Stimulated activated CD4-positive, alpha-beta T cell treated with anti-CD3 and anti-CD28 coated beads, Interleukin-12 subunit alpha, Interleukin-12 subunit beta, amount 100 ng/mL, for 4 hours (primary cell): Measurements from ENCODE around the gene TNFRSF11A.

ENCODE experiments used
- DNase-seq: peaks from one replicate; pipeline ENCODE4 v3.0.0-alpha.2; 2020

The TNFRSF11A gene

DNA sequence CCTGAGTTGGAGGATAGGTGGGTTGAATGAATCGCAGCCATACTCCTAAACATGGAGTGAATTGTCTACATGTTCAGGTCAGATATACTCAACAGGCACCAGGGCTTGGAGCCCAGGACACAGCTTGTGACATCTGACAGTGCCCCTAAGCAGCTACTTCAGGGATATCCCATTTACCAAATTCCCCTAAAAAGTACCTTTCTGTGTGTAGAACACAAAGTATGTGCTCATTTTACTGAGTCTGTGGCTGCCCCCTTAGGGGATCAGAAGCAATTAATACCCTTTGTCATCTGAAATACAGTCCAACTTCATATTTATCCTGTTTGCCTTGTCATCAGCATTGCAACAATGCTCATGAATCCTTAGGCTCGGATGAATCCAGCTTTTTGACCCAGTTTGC, 20.8 kb downstream of the TNFRSF11A start:
- DNase-seq, result no peak

DNA sequence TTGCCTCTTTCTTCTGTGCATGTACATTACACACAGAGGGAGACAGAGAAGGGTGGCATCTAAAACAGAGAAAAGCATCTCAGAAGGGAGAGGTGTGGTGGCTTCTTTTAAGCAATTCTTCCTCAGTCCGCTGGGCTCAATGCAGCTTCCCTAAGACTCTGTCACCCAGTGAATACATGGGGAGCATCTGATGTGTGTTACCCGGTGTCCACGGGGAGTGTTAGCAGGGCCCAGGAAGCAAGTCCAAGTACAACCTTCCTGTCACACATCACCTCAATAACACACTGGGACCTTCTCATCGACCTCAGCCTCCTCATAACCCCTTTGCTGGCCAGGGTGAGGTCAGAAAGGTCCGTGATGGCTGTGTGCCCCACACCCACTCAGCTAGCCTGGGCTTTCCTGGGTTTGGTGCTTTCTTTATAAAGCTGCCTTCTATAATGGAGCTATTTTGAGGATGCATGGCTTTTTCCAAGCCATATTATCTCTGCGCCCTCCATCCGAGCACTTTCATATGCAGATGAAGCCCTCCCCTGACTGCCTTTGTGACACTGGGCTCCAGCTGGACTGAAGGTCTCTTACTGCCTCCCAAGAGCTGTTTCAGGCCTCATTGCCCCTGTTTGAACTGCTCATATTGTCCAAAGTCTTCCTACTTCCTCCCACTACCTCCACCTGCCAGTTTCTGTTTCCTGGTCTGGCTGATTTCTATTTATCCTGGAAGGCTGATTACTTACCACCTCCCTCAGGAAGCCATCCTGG, 21.4 kb downstream of the TNFRSF11A start:
- DNase-seq, result no peak

DNA sequence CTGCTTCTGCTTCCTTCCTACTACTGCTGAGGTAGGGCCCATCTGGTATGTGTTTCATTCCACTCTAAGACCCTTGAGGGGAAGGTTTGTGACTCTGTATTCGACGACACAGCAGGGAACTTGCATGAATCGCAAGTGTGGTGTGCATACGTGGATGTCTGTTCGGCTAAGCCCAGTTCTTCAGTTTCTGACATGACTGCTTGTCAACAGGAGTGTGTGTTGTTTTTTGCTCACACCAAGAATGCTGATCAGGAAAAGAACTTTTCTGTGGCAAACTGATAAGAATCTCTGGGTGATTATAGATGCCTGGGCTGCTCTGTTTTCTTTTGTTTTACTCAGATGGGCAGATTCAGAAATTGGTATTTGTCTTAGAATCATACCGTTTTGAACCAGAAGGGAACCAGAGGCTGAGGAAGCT, 22.0 kb downstream of the TNFRSF11A start:
- DNase-seq, result no peak

DNA sequence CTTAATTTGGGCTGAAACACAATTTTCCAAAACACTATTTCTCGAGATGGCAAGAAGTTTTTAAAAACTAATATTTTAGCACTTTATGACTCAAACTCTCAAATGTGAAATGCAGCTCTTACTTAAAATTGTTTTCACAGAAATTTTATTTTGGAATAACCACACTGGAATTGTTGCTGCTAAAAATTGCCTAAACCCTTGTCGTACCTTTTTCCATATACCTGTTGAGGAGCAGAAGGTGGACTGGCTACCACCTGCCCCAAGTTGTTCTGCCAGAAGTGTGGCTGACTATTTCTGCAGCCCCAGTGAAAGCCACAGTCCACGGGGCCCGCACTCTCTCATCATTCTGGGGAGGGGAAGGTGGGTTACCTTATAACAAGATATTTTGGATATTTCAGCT, 23.4 kb downstream of the TNFRSF11A start:
- no peak for DNase-seq

DNA sequence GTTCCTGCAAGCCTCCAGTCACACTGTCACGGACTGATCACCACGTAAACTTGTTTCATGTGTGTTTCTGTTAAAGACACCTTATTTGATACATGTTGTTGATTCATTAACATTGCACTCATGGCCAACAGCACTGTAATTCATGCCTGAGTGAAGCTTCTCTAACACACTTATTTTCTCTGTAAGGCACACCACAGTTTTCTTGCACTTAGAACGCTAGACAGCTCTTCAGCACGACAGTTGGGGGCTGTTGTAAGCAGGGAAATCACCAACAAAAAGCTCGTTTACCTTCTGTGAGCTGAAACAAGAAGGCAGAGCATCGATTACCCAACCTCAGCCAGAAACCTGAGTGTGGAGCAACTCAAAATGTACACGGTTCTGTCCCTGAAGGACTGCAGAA, 28.1 kb downstream of the TNFRSF11A start:
- no peak for DNase-seq

DNA sequence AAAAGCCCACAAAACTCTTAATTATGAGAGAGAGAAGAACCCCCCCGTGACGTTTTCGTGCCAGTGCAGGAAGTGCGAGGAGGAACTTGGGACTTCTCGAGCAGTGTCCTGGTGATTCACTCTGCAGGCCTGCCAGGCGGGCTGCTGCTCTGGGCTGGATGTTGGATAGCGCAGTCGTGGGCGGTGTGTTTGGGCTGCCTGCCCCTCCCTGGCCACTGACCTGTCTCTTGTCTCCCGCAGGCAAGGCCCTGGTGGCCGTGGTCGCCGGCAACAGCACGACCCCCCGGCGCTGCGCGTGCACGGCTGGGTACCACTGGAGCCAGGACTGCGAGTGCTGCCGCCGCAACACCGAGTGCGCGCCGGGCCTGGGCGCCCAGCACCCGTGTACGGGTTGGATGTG, 29.0 kb downstream of the TNFRSF11A start:
- DNase-seq, result no peak

DNA sequence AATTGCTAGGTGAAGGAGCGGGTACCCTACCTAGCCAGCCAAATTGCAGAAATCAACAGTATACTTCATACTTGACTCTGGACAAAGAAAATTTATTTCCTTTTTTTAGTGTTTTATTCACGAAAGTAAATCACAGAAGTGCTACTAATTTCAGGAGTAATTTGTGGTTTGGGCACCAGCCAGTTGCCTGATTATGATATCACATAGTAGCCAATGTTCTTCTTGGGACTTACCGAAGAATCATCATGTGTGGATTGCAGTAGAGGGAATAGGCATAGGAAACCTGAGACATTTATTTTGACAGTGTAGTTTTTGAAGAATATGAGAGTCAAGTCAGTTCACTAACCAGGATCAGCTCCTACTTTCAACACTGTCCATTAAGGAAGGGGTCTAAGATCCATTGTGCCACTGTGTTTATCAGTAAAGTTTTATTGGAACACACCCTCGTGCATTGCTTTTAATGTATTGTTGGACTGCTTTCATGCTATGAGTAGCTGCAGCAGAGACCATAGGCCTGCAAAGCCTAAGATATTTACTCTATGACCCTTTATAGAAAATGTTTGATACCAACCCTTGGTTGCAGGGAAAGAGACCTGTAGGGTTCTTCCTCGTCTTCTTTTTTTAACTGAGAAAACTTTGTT, 32.1 kb downstream of the TNFRSF11A start:
- no peak for DNase-seq

DNA sequence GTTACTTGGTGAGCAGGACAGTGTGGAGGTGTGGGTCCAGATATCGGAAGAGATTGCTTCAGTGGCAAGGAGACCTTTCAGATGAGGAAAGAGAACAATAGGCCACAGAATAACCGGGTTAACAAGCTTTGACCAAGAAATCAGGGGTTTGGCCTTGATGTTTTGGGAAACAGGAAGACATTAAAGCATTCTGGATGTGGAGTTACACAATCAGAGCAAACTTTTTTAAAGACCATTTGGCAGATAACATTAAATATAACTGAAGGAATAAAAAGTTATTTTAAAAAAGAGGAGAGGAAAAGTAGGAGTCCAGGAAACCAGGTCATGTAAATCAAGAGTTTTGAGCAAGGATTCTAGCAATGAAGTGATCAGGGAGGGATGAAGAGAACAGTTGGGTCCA, 35.7 kb downstream of the TNFRSF11A start:
- no peak for DNase-seq

DNA sequence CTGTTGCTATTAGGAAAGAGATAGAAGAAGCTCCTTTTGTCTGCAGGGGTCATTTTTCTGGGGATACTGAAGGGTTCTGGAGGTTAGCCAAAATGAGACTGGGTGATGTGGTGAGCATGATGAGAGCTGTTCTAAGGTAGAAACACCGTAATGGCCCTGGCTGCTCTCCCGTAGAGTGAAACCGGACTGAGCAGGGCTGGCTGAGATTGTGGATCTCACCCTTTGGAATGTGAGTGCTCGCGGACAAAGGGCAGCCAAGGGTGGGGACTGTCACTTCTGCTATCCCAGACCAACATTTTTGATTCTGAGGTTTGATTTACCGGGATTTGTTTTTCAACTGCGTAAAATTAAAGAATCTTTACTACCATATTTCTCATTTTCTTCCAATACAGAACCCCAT, 36.2 kb downstream of the TNFRSF11A start:
- no peak for DNase-seq

DNA sequence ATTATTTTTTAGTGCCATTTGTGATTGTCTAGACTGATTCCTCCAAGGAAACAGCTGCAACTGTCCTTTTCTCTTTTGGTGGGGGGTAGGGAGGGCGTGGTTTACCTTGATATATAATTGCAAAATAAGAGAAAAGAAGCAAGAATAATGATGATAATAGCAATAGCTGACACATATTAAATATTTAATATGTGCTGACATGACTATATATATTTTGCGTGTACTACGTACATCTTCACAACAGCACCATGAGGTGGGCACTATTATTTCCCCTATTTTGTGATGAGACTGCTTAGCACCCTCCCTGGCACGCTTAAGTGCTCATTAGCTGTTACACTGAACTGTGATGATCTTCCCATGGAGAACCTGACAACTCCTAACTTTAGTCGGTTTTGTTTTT, 39.4 kb downstream of the TNFRSF11A start:
- no peak for DNase-seq

DNA sequence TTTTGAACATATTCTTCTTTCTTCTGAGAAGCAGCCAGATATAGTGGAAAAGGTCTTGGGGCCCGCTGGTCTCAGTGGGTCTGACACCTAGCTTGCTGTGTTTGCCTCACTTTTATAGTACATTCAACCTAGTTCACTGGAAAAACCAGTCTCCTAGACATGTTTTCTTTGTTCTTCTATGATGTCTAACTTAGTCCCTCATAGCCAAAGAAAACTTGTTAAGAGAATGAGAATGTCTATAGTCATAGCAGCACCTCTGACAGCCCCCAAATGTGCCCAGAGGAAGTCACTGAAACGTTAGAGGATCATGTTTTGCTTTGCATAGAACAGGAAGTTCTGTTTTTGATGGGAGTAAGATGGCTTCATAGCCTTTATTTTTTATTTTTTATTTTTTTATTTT, 40.3 kb downstream of the TNFRSF11A start:
- no peak for DNase-seq

DNA sequence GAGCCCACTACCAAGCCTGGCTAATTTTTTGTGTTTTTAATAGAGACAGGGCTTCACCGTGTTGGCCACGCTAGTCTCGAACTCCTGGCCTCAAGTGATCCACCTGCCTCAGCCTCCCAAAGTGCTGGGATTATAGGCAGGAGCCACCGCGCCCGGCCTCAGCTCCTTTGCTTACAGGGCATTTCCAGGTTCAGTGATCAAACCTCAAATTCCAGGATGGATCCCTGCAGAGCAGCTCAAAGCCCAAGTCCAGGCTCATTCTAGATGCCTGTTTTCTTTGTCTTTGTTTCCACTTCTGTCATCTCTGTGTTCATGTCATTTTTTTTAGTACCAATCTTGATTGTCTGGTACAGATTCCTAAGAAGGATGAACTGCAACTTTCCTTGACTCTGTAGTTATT, 41.9 kb downstream of the TNFRSF11A start:
- DNase-seq, result no peak

DNA sequence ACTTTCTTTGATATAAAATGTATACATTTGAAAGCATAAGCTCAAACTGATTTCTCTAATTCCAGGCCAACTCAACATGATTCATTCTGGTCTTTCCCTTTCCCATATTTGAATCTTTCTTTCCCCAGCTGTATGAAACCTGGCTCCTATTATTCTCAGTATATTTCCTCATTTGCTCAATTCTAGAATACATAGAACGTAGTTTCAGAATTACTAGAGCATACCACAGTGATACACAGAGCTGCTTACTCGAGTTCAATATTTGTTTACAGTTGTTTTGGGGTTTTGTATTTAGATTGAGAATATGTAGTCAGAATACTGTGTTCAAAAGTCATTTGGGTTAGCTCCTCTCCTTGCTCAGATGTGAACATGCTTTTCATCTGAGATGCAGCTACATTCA, 43.0 kb downstream of the TNFRSF11A start:
- no peak for DNase-seq

DNA sequence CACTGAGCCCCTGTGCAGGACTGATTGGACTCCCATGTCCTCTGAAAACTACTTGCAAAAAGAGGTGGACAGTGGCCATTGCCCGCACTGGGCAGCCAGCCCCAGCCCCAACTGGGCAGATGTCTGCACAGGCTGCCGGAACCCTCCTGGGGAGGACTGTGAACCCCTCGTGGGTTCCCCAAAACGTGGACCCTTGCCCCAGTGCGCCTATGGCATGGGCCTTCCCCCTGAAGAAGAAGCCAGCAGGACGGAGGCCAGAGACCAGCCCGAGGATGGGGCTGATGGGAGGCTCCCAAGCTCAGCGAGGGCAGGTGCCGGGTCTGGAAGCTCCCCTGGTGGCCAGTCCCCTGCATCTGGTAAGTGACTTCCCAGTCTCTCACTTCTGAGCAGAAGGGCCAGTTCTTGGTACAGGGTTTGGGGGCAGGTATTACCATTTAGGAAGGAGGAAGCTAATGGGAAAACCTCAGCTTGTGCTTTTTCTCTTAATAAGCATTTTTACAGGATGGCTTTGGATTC, 44.1 kb downstream of the TNFRSF11A start:
- DNase-seq, result no peak

DNA sequence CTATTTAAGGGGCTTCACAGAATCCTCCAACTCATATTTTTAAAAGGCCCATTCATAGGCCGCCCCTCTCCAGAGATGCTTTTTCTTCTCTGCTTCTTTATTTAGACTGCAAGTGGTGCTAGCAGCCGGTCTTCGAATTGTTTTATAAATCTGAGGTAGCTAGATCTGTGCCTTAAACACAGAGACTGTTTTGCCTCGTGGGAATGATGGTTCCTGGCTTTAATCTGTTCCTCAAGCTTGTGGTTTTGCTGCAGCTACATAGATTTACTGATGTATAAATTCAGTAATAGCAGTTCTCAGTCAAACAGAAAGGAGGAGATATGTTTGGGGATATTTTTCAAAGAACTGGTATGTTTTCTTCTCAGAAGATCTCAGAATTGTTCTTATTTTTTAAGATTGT, 45.3 kb downstream of the TNFRSF11A start:
- no peak for DNase-seq

DNA sequence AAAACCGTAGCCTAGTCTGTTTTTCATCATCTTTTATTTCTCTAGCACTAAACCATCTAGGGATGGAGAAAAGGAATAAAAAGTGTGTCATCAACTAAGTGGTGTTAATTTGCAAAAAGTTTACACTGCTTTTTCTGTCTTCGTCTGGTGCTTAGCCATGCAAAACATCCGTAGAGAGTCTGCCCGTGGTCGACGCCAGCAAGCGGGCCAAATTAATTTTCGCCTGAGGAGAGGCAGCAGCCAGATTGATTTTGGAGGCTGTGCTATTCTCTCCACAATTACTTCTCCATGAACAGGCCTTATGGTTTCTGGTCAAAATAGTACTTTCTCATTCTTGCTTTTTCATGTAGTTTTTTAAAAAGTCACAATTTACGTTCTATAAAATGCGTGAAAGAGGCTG, 46.3 kb downstream of the TNFRSF11A start:
- DNase-seq, result no peak

DNA sequence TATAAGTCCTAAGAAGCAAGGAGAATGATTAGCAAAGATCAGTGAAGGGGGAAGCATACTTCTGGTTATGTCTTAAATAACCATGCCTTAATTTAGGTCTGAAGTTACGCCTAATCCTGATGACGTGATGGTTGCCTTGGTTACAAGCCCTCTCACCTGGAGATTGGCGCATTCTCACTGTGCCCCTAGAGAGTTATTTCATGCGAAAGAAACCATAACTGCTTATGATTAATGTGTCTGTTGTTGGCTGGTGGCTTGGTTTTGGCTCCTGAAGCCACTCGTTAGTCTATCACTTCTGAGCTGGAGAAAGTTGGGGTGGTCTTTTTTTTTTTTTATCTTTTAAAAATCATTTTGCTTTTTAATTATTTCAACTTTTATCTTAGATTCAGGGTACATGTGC, 47.0 kb downstream of the TNFRSF11A start:
- no peak for DNase-seq

DNA sequence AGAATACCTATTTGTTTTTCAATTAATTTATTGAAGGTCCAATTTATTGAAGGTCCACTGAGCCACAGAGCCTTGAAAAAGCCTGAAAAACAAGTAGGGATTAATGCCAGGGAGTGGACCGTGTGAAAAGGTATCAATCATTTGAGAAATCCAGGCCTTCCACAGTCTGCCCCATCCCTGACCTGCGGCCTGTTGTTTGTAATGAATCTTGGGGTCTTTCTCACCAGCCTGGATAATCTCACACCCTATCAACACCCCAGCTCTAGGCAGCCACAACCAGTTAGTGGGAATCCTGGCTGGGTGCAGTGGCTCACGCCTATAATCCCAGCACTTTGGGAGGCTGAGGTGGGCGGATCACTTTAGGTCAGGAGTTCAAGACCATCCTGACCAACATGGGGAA, 47.8 kb downstream of the TNFRSF11A start:
- no peak for DNase-seq

DNA sequence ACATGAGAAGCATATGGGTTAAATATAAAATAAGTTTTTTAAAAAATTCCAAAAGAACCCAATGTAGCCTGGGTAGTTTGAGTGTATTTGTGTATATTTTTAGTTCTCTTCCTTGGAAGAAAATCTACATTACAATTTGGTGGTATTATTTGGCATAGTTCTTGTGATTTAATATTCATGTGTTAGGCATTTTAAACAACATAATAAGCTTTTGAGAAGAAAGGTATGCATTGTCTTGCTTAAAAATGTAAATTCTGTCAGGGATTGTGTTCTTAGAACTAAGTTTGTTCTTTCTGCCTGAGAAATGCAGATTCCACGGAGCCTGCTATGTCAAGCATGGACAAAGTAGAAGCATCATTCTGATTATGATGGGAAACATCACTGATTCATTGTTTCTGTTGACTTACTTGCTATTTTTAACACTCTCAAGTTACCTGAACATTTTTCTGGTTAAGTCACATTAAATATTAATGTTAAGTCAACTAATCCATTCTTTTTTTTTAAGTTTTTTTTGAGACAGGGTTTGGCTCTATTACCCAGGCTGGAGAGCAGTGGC, 49.4 kb downstream of the TNFRSF11A start:
- no peak for DNase-seq

DNA sequence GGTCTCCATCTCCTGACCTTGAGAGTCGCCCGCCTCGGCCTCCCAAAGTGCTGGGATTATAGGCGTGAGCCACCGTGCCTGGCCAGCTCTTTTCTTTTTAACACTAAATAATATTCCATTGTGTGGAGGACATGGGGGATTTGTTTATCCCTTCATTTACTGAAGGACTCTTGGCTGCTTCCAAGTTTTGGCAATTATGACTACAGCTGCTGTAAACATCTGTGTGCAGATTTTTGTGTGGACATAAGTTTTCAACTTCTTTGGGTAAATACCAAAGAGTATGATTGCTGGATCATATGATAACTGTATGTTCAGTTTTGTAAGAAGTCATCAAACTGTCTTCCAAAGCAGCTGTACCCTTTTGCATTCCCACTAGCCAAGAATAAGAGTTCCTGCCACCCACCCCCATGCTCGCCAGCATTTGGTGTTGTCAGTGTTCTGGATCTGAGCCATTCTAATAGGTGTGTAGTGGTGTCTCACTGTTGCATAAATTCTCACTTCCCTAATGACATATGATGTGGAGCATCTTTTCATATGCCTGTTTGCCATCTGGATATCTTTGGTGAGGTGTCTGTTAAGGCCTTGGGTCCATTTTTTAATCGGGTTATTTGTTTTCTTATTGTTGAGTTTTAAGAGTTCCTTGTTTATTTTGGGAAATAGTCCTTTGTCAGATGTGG, 52.2 kb downstream of the TNFRSF11A start:
- no peak for DNase-seq

DNA sequence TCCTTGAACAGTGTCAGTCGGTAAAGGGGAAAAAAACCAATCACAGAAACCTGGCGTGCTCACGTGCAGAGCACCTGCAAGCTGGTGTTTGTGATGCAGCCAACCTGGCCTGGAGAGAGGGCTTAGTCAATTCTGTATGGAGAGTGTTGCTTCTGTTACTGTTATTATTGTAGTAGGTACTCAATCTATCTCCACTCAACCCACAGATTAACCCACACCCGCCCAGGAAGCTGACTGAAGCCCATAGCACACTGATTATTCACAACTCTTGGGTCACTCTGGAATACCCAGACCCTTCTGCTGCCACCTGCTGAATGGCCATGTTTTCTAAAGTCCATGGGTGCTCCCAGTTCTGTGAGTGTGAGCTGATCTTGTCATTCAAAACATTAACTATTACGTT, 53.9 kb downstream of the TNFRSF11A start:
- no peak for DNase-seq

DNA sequence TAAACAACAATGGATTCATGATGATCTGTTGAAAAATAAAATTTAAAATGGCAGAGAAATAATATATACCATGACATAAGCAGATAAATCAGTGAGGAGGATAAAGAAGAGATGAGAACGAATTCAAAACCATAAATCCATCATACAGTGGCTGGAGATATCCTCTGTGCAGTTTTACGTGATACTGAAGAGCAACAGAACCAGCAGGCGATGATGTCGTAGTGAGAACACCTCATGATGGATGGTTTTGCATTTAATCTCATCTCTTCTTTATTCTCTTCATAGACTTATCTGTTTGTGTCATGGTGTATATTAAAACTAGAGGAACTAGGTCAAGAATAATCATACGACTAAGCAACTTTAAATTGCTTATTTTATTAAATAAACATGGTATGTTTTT, 56.3 kb downstream of the TNFRSF11A start:
- no peak for DNase-seq

DNA sequence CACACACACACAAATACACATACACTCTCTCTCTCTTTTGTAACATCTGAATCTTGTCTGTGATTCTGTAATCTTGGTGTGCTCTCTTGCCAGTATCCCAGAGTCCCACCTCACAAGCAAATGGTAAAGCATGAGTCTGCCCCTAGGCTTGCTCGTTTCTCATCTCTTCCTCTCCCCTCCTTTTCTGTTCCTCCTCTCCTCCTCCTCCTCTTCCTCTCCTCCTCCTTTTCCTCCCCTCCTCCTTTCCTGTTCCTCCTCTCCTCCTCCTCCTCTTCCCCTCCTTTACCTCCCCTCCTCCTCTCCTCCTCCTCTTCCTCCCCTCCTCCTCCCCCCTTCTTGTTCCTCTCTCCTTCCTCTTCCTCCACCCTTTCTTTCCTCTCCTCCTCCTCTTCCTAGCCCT, 59.0 kb downstream of the TNFRSF11A start:
- no peak for DNase-seq

DNA sequence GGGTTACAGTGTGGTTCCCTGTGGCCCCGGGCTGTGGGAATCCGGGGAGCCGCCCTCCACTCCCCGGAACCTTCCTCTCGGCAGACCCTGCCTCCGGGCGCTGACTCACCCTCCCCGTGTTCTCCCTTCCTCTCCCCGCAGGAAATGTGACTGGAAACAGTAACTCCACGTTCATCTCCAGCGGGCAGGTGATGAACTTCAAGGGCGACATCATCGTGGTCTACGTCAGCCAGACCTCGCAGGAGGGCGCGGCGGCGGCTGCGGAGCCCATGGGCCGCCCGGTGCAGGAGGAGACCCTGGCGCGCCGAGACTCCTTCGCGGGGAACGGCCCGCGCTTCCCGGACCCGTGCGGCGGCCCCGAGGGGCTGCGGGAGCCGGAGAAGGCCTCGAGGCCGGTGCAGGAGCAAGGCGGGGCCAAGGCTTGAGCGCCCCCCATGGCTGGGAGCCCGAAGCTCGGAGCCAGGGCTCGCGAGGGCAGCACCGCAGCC, 59.5 kb downstream of the TNFRSF11A start:
- no peak for DNase-seq
